Measurements from ENCODE around the gene CLDN5.

DNA sequence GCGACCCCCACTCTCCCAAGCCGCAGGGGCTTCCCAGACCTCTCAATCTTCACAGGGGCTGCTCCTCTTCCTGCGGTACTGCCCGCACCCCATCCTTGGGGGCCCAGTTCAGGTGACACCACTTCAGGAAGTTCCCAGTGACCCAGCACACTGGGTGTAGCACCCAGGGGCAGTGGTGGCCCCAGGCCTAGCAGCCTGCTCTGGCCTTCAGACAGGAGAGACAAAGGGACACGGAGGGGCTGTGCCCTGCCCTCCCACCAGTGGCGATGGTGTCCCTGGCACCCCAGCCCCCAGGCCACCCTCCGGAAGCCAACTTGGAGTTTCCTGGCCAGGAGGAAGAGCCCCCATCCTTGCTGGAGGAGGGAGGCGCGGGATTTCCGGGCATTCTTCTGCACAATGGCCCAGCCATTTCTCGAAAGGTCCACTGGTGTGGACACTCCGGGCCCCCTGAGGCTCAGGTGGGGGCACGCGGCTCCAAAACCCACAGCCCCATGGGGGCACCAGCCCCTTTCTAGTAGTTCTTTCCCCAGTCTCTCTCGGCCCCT is 978 bp upstream of the CLDN5 start:
- TF ChIP-seq, protein P1, sequence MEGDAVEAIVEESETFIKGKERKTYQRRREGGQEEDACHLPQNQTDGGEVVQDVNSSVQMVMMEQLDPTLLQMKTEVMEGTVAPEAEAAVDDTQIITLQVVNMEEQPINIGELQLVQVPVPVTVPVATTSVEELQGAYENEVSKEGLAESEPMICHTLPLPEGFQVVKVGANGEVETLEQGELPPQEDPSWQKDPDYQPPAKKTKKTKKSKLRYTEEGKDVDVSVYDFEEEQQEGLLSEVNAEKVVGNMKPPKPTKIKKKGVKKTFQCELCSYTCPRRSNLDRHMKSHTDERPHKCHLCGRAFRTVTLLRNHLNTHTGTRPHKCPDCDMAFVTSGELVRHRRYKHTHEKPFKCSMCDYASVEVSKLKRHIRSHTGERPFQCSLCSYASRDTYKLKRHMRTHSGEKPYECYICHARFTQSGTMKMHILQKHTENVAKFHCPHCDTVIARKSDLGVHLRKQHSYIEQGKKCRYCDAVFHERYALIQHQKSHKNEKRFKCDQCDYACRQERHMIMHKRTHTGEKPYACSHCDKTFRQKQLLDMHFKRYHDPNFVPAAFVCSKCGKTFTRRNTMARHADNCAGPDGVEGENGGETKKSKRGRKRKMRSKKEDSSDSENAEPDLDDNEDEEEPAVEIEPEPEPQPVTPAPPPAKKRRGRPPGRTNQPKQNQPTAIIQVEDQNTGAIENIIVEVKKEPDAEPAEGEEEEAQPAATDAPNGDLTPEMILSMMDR (IDR thresholded peaks at IDR 0.05; ENCODE audit: low read length): no peak
- TF ChIP-seq EZH2 (optimal IDR thresholded peaks at IDR 0.05; ENCODE audit: low read depth, low read length): no peak
